GM19328 (cell line): ENCODE data around the gene OXLD1.

Experiments used
- ATAC-seq: cut with Tn5 transposase; IDR thresholded peaks from one replicate; pipeline ENCODE4 v1.9.1; 2021; ENCODE audit warnings: mild to moderate bottlenecking, moderate library complexity; ENCODE audit not compliant: unreplicated experiment

OXLD1 gene

DNA sequence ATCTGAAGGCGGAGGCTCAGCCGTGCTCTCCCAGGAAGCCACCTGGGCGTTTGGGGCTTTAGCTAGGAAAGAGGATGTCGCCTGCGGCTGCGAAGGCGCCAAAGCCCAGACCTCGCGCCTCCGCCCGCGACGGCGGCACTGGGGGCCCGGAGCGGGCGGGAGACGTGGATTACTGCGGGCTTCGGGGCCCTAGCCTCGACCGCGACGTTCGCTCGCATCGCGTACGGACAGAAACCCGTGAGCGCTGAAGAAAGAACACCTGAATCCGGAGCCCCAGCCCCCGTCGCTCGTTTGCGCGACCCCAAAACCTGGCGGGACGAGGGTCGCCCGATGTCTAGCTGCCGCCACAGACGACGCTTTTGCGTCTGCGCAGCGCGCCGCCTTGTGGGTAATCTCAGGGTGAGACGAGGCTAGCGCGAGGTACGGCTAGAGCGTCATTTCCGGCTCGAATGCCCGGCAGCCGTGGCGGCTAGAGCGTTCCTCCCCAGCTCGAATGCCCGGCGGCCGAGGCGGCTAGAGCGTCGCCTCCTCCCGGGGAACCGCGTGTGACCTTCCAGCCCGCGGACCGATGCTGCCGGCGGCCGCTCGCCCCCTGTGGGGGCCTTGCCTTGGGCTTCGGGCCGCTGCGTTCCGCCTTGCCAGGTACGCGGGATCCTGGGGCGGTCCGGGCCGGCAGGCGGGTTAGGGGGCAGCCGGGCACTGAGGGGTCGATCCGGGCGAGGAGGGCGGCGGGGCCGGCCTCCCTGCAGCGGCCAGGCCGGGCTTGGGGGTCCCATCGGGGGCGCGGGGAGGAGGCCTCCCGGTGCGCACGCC, 36.7 kb upstream of the OXLD1 start, which contains the start of gene MRPL12:
TSS of gene MRPL12 (plus strand) at position 434 of the 813 bp plus-strand sequence. CDS start at position 569, 135 bp downstream.
- ATAC-seq: peak; percentile 79

DNA sequence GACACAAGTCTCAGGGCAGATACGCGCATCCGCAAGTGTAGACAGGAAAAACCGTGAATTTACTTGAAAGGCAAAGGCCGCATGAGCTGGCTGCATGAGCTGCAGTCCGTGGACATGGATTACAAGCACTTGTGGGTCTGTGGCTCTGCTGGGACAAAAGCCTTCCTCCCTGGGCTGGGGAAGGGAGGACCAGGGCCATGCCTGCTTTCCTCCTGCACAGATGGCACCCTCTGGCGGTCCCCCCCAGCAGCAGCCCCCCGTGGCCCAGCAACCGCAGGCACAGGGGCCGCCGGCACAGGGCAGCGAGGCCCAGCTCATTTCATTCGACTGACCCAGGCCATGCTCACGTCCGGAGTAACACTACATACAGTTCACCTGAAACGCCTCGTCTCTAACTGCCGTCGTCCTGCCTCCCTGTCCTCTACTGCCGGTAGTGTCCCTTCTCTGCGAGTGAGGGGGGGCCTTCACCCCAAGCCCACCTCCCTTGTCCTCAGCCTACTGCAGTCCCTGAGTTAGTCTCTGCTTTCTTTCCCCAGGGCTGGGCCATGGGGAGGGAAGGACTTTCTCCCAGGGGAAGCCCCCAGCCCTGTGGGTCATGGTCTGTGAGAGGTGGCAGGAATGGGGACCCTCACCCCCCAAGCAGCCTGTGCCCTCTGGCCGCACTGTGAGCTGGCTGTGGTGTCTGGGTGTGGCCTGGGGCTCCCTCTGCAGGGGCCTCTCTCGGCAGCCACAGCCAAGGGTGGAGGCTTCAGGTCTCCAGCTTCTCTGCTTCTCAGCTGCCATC, 35.1 kb upstream of the OXLD1 start:
- ATAC-seq: no peak

GRCh38 chr17:81700353-81701287, 34.2 kb upstream of the OXLD1 start:
- no peak for ATAC-seq

GRCh38 chr17:81697261-81698044, 31.0 kb upstream of the OXLD1 start:
- no peak for ATAC-seq

DNA sequence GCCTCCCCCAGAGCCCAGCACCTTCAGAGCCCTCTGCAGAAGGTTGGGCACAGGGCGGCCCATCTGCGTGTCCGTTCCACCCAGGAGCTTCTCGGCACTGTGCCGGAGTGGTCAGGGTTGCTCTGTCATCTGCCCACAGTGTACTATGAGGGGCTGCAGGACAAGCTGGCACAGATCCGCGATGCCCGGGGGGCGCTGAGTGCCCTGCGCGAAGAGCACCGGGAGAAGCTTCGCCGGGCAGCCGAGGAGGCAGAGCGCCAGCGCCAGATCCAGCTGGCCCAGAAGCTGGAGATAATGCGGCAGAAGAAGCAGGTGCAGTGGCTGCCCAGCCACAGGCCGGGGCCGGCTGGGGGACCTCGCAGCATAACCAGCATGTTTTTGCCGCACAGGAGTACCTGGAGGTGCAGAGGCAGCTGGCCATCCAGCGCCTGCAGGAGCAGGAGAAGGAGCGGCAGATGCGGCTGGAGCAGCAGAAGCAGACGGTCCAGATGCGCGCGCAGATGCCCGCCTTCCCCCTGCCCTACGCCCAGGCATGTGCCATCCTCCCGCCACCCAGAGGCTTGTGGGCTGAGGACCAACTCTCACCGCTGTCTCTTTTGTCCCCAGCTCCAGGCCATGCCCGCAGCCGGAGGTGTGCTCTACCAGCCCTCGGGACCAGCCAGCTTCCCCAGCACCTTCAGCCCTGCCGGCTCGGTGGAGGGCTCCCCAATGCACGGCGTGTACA, 30.0 kb upstream of the OXLD1 start:
- no peak for ATAC-seq

DNA sequence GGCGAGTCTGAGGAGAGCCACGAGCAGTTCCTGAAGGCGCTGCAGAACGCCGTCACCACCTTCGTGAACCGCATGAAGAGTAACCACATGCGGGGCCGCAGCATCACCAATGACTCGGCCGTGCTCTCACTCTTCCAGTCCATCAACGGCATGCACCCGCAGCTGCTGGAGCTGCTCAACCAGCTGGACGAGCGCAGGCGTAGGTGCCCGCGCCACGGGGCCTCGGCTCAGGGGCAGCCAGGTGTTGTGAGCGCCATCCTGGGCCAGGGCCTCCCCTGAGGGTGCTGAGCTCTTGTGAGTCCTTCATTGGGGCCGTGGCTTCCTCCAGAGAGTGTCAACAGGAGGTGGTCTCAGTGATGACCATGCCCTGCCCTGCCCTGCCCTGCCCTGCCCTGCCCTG, 29.4 kb upstream of the OXLD1 start:
- no peak for ATAC-seq

- no peak for ATAC-seq
Observed at GRCh38 chr17:81695211-81695610, 28.8 kb upstream of the OXLD1 start.

- no peak for ATAC-seq
Observed at GRCh38 chr17:81694810-81695209, 28.4 kb upstream of the OXLD1 start.

GRCh38 chr17:81693509-81694210, 27.3 kb upstream of the OXLD1 start:
- ATAC-seq: no peak

GRCh38 chr17:81691608-81692007, 25.2 kb upstream of the OXLD1 start:
- no peak for ATAC-seq

GRCh38 chr17:81691196-81691595, 24.8 kb upstream of the OXLD1 start:
- no peak for ATAC-seq

GRCh38 chr17:81690549-81690948, 24.1 kb upstream of the OXLD1 start:
- no peak for ATAC-seq

DNA sequence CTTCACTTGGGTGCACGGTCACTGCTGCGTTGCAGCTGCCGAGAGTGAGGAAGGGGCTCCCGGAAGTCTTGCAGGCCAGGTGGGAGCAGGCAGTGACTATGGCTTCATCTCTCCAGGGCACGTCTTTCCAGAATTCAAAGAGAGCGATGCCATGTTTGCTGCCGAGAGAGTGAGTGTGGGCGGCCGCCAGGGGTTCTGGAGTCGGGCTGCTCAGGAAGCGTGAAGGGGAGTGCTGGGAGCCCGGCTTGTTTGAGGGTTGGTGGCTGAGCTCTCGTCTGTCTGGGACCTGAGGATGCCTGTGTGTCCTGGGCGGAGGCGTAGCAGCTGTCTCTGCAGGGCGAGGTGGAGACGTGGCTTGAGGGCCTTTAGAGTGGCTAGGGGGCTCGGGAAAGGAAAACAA, 23.7 kb upstream of the OXLD1 start:
- ATAC-seq: no peak

DNA sequence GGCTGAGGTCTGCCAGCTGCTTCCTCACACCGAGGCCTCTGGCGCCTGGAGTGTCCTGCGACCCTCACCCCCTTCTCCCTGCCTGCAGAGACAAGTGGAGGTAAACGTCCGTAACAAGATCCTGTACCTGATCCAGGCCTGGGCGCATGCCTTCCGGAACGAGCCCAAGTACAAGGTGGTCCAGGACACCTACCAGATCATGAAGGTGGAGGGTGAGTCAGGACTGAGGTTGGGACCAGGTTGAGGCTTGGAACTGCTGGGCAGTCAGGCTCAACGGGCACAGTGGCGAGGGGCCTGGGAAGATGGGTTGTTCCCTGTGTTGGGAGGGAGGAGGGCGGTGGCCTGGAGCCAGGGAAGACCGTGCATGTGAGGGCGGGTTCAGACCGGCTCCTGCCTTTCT, 22.2 kb upstream of the OXLD1 start:
- ATAC-seq: no peak

GRCh38 chr17:81687770-81688541, 21.6 kb upstream of the OXLD1 start:
- no peak for ATAC-seq

- ATAC-seq: no peak
Observed at GRCh38 chr17:81686614-81687013, 20.2 kb upstream of the OXLD1 start.

DNA sequence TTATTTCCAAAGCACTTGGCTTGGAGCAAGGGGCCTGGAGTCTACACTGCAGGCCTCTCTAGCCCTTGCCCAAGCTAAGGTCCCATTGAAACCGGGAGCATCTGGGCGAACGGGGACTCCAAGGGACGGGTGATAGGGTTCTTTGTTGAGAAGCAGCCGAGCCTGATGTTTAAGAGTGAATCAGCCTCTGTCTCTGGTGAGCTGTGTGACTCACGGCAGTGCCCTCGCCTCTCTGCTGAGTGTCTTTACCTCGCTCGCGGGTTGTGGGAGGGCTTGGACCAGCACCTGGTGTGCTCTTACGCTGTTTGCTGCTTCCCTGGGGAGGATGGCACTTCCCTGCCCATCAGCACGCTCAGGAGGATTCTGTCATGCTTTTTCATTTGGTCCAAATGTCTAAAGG, 18.7 kb upstream of the OXLD1 start:
- no peak for ATAC-seq

DNA sequence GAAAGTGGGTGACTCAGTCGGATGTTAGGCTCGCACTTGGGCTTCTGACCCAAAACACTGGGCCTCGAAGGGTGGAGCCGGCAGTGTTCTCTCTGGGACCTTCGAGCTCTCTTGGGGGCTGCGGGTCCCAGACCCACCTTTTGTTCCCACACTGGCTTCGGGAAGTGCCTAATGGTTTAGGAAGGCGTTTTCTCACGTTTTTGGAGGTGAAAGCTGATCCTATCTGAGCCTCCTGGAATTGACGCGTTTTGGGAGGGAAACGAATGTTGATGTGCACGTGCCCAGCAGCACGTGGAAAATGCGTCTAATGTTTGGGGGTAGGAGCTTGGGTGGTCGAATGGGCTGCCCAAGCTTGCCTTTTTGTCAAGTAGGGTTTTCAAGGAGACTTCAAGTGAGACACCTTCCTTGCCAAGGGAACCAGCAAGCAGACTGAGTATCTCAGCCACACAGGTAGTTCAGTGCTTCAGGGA, 18.1 kb upstream of the OXLD1 start:
- ATAC-seq: no peak
